Globus pallidus (tissue), 1 donor: ENCODE measurements around the gene MT1M.
"Not testable (repeated sequence)": the region's sequence is repeated elsewhere in the genome, so short reads cannot be mapped to it uniquely, and the experiment has no call there.

Source experiments
- DNase-seq: peaks from one replicate; pipeline ENCODE4 v3.0.0-alpha.2; 2015; ENCODE audit warnings: low spot score

MT1M gene

GRCh38 chr16:56608876-56609462 lies 23.5 kb upstream of the MT1M start:
- DNase-seq = peak; percentile 50

- peak; percentile 77 for DNase-seq
Observed at GRCh38 chr16:56609463-56609921, 23.0 kb upstream of the MT1M start.

GRCh38 chr16:56610017-56610608 lies 22.3 kb upstream of the MT1M start:
- peak; percentile 58 for DNase-seq

- no peak for DNase-seq
Observed at GRCh38 chr16:56610609-56611111, 21.8 kb upstream of the MT1M start.

- peak; percentile 59 for DNase-seq
Observed at GRCh38 chr16:56611281-56611833, 21.1 kb upstream of the MT1M start.

- no peak for DNase-seq
Observed at GRCh38 chr16:56613706-56614105, 18.8 kb upstream of the MT1M start.

GRCh38 chr16:56614549-56614991 lies 17.9 kb upstream of the MT1M start:
- no peak for DNase-seq

GRCh38 chr16:56615353-56615752 lies 17.1 kb upstream of the MT1M start:
- DNase-seq = no peak

GRCh38 chr16:56616608-56617211 lies 15.7 kb upstream of the MT1M start:
- DNase-seq = no peak

GRCh38 chr16:56617212-56618085 lies 15.0 kb upstream of the MT1M start:
- peak; percentile 58 for DNase-seq

GRCh38 chr16:56618138-56618537 lies 14.3 kb upstream of the MT1M start:
- no peak for DNase-seq

- no peak for DNase-seq
Observed at GRCh38 chr16:56620339-56620897, 12.0 kb upstream of the MT1M start.

GRCh38 chr16:56621665-56622445 lies 10.6 kb upstream of the MT1M start:
- not testable (repeated sequence) for DNase-seq

- not testable (repeated sequence) for DNase-seq
Observed at GRCh38 chr16:56623184-56623583, 9.3 kb upstream of the MT1M start.

GRCh38 chr16:56623637-56624036 lies 8.8 kb upstream of the MT1M start:
- no peak for DNase-seq

- peak; percentile 73 for DNase-seq
Observed at GRCh38 chr16:56625140-56625942, 7.1 kb upstream of the MT1M start, which contains the start of gene MT1E. MT1E (plus strand) TSS chr16:56625781; CDS start chr16:56625852, 71 bp downstream.

GRCh38 chr16:56625943-56626654 lies 6.4 kb upstream of the MT1M start:
- DNase-seq = no peak

GRCh38 chr16:56626685-56627084 lies 5.8 kb upstream of the MT1M start:
- DNase-seq = no peak
